GM12865 (cell line): ENCODE measurements around the gene GLI3.

ENCODE experiments used
- DNase-seq: peaks from one replicate; pipeline ENCODE4 v3.0.0; 2010; ENCODE audit warnings: low read depth
- H3K4me3 ChIP-seq: 2 replicates; pipeline ENCODE4 v1.5.1; 2011; ENCODE audit warnings: mild to moderate bottlenecking, low read depth, low read length, control low read depth
- CTCF ChIP-seq: IDR thresholded peaks from 2 replicates; pipeline ENCODE4 v1.5.1; 2011; ENCODE audit warnings: low read length, control low read depth, low read depth, inconsistent platforms; ENCODE audit not compliant: insufficient read depth; ENCODE audit errors: missing control alignments

The GLI3 gene

GRCh38 chr7:42161110-42161509 is 75.9 kb downstream of the GLI3 start:
- no peak for TF ChIP-seq CTCF
- DNase-seq = no peak
- H3K4me3 ChIP-seq = no peak overlapping the region

GRCh38 chr7:42159130-42159529 is 77.9 kb downstream of the GLI3 start:
- DNase-seq = no peak
- H3K4me3 ChIP-seq = no peak overlapping the region
- no peak for TF ChIP-seq CTCF

- no peak for TF ChIP-seq CTCF
- DNase-seq = no peak
- H3K4me3 ChIP-seq = no peak overlapping the region
Measured at GRCh38 chr7:42156967-42157721, 79.9 kb downstream of the GLI3 start.

GRCh38 chr7:42156291-42156865 is 80.6 kb downstream of the GLI3 start:
- no peak for TF ChIP-seq CTCF
- no peak for DNase-seq
- H3K4me3 ChIP-seq = no peak overlapping the region

GRCh38 chr7:42155584-42156290 is 81.3 kb downstream of the GLI3 start:
- no peak for DNase-seq
- H3K4me3 ChIP-seq = no peak overlapping the region
- TF ChIP-seq CTCF = no peak

GRCh38 chr7:42154173-42154572 is 82.8 kb downstream of the GLI3 start:
- no peak for TF ChIP-seq CTCF
- DNase-seq = no peak
- H3K4me3 ChIP-seq = no peak overlapping the region
